Gastrocnemius medialis (tissue), 4 donors: ENCODE measurements around the gene MIX23. TPM values are rescaled to one million over a fixed set of nuclear protein-coding genes. Genes with fewer than 3 reads are reported as not detected.

Experiments
- ATAC-seq, 2 donors: fragments of 150-250 bp; one replicate each; pipeline ENCODE4 v1.9.1; 2016
- DNase-seq, 2 donors: peaks; one replicate each; pipeline ENCODE4 v3.0.0-alpha.2; 2019
- H3K27ac ChIP-seq, 4 donors: fragments of 200-600 bp; sonication (generic); 1 replicate in 1 of 4; 2 replicates in 3 of 4; pipeline ENCODE4 v1.5.1; 2016 to 2018; ENCODE audit warnings: mild to moderate bottlenecking in 2 of 4, moderate library complexity in 1 of 4
- H3K27me3 ChIP-seq, 3 donors: fragments of 200-600 bp; sonication (generic) in 2 of 3; 1 replicate in 1 of 3; 2 replicates in 2 of 3; pipeline versions ENCODE4 v1.5.1 to v1.6.0; 2016 to 2019; ENCODE audit warnings: mild to moderate bottlenecking in 1 of 3, moderate library complexity in 1 of 3
- H3K36me3 ChIP-seq, 2 donors: fragments of 200-600 bp; sonication (generic) in 1 of 2; one replicate each; pipeline ENCODE4 v1.5.1; 2017 to 2018
- H3K4me1 ChIP-seq, 2 donors: fragments of 200-600 bp; sonication (generic) in 1 of 2; one replicate each; pipeline ENCODE4 v1.5.1; 2016 to 2017; ENCODE audit warnings: mild to moderate bottlenecking in 2 of 2
- H3K4me3 ChIP-seq, 4 donors: fragments of 200-600 bp; sonication (generic) in 3 of 4; 1 replicate in 1 of 4; 2 replicates in 3 of 4; pipeline ENCODE4 v1.5.1; 2016 to 2019; ENCODE audit warnings: mild to moderate bottlenecking in 2 of 4
- H3K9me3 ChIP-seq, 3 donors: fragments of 200-600 bp; sonication (generic) in 2 of 3; 1 replicate in 1 of 3; 2 replicates in 2 of 3; pipeline ENCODE4 v1.5.1; 2016 to 2019
- POLR2A ChIP-seq, 2 donors: fragments of 450-650 bp; IDR thresholded peaks; one replicate each; pipeline ENCODE4 v1.6.1; 2017; ENCODE audit warnings: antibody characterized with exemption in 2 of 2, mild to moderate bottlenecking in 2 of 2, moderate library complexity in 2 of 2
- in situ Hi-C, 4 donors: fragments of 200-750 bp; cut with MboI; loops; one replicate each; pipeline versions ENCODE4 v1.15.0 to v1.8.0; 2017; ENCODE audit warnings: low sequenced_read_pairs in 4 of 4
- intact Hi-C: fragments of 100-400 bp; cut with DNase I; formaldehyde crosslinking; loops from one replicate; pipeline ENCODE4 v1.15.1; 2023; ENCODE audit warnings: low total_unique reads
- total RNA-seq, 4 donors: library from RNA; depleted of rRNA; stranded (reverse); fragments of >200 nt; gene quantifications; one replicate each; pipeline versions ENCODE4 v1.1.0 to v1.2.3, GENCODE V29; 2016
- TF ChIP-seq, protein P1 (sequence below), 5 experiments: fragments of 450-650 bp in 3 of 5; fragments of 200-600 bp in 2 of 5; sonication (generic) in 2 of 5; IDR thresholded peaks in 4 of 5; conservative IDR thresholded peaks in 1 of 5; 1 replicate in 4 of 5; 2 replicates in 1 of 5; pipeline ENCODE4 v1.5.1; 2016 to 2019; ENCODE audit warnings: antibody characterized with exemption in 5 of 5, mild to moderate bottlenecking in 3 of 5, moderate library complexity in 3 of 5

MIX23 gene
- total RNA-seq, 4 donors from 2014 or later: 16.5 to 26.0 (median 23.7) TPM

DNA sequence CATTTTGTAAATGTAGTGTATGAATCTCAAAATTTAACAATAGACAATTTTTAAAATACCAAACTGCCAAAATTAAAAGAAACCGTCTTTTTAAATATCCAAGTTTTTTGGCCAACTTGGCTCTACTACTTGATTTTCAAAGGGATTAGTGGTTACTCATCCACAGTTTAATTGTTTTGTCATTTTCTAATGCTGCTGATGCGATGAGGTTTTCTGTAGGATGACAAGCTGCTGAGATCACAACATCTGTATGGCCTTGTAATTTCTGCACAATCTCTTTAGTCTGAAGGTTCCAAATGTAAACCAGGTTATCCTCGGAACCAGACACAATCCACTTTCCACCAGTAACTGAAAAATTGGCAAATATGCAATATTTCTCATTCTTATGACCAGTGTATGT is 31.4 kb upstream of the MIX23 start:
- TF ChIP-seq, protein P1, sequence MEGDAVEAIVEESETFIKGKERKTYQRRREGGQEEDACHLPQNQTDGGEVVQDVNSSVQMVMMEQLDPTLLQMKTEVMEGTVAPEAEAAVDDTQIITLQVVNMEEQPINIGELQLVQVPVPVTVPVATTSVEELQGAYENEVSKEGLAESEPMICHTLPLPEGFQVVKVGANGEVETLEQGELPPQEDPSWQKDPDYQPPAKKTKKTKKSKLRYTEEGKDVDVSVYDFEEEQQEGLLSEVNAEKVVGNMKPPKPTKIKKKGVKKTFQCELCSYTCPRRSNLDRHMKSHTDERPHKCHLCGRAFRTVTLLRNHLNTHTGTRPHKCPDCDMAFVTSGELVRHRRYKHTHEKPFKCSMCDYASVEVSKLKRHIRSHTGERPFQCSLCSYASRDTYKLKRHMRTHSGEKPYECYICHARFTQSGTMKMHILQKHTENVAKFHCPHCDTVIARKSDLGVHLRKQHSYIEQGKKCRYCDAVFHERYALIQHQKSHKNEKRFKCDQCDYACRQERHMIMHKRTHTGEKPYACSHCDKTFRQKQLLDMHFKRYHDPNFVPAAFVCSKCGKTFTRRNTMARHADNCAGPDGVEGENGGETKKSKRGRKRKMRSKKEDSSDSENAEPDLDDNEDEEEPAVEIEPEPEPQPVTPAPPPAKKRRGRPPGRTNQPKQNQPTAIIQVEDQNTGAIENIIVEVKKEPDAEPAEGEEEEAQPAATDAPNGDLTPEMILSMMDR (IDR thresholded peaks at IDR 0.05 in 4 of 5, conservative IDR thresholded peaks at IDR 0.05 in 1 of 5): no peak
- no peak for TF ChIP-seq POLR2A (IDR thresholded peaks at IDR 0.05)
- Histone ChIP-seq H3K4me3 (no peak overlapping the region), H3K36me3 (peaks cover 0 to 12% of the 10 kb centered on the region in 2 donors), H3K27ac (peak overlapping the region in 2 of 4 donors; percentile 91 to 98), H3K9me3 (no peaks in the 10 kb centered on the region), H3K4me1 (peaks cover 35 to 40% of the 10 kb centered on the region in 2 donors), H3K27me3 (no peaks in the 10 kb centered on the region)
- intact Hi-C loops: no loop called here
- ATAC-seq: no peak
- in situ Hi-C loops: loop anchor here in 2 of 4 donors (10.0 kb wide), 2 partner anchors 90 to 100 kb away; partner anchors contain the start of gene KPNA1 (in 1 of the 2)
- DNase-seq: no peak

DNA sequence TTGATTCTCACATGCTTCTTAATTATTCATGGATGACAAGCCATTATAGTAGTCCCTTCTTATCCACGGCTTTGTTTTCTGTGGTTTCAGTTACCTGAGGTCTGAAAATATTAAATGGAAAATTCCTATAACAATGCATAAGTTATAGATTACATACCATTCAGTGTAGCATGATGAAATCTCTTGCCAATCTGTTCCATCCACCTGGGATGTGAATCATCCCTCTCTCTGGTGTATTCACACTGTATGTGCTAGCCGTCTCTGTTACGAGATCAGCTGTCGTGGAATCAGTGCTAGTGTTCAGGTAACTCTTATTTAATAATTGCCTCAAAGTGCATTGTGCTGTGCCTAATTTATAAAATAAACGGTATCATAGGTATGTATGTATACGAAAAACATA is 27.6 kb upstream of the MIX23 start:
- Histone ChIP-seq H3K36me3 (peaks cover 0 to 27% of the 10 kb centered on the region in 2 donors), H3K4me1 (peaks cover 35 to 39% of the 10 kb centered on the region in 2 donors), H3K4me3 (no peak overlapping the region), H3K9me3 (no peaks in the 10 kb centered on the region), H3K27ac (peak overlapping the region in 1 of 4 donors; percentile 12), H3K27me3 (no peaks in the 10 kb centered on the region)
- DNase-seq (no peak), ATAC-seq (no peak)
- no peak for TF ChIP-seq POLR2A (IDR thresholded peaks at IDR 0.05)
- intact Hi-C loops (no loop called here), in situ Hi-C loops (loop anchor here in 2 of 4 donors (10.0 kb wide), 2 partner anchors 94 to 104 kb away; partner anchors contain the start of gene KPNA1 (in 1 of the 2))

DNA sequence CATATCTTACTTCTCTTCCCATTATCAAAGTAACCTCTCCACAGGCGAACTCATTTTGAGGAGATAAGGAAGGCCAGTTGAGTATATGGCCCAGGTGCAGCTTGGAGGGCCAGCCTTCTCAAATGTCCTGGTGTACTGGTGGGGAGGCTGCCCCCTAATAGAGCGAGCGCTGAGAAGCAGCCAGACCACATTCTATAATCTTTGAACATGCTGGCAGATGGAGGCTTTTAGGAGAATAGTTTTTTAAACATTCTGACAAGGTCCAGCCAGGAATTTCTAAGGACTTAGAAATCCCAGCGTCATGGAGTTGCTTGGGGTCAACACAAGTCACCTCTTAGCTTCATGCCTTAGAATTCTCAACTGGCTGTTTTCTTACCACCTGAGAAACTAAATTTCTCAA is 27.1 kb upstream of the MIX23 start:
- intact Hi-C loops: no loop called here
- H3K4me3 ChIP-seq: no peak overlapping the region
- DNase-seq (no peak), ATAC-seq (no peak)
- no peak for TF ChIP-seq POLR2A (IDR thresholded peaks at IDR 0.05)
- TF ChIP-seq, protein P1 (IDR thresholded peaks at IDR 0.05 in 4 of 5, conservative IDR thresholded peaks at IDR 0.05 in 1 of 5): no peak
- peaks cover 0 to 27% of the 10 kb centered on the region in 2 donors for H3K36me3 ChIP-seq
- H3K4me1 ChIP-seq: peaks cover 34 to 38% of the 10 kb centered on the region in 2 donors
- no peaks in the 10 kb centered on the region for H3K9me3 ChIP-seq
- H3K27ac ChIP-seq: peak overlapping the region in 1 of 4 donors; percentile 12
- in situ Hi-C loops: loop anchor here in 2 of 4 donors (10.0 kb wide), 2 partner anchors 95 to 105 kb away; partner anchors contain the start of gene KPNA1 (in 1 of the 2)
- H3K27me3 ChIP-seq: no peaks in the 10 kb centered on the region

DNA sequence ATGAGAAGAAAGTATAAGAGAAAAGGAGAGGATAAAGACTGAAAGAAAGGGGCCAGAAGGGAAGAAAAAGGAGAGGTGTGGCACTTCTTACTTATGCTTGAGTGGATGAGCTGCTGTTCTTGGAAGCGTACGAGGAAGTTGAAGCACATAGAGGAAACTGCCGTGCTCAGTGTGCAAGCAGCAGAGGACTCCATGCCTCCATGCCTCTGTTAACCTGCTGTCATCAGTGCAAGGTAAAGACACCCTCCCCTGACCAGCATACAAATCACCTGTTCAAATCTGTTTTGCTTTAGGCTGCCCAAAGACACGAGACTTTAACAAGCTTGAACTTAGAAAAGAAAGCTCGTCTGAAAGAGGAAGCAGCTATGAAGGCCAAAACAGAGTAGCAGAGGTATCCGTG is 26.4 kb upstream of the MIX23 start:
- intact Hi-C loops (no loop called here), in situ Hi-C loops (no loop called here)
- Histone ChIP-seq H3K9me3 (no peaks in the 10 kb centered on the region), H3K27me3 (no peaks in the 10 kb centered on the region), H3K36me3 (peaks cover 0 to 27% of the 10 kb centered on the region in 2 donors), H3K4me1 (peaks cover 27 to 38% of the 10 kb centered on the region in 2 donors), H3K4me3 (no peak overlapping the region), H3K27ac (peak overlapping the region in 1 of 4 donors; percentile 6)
- no peak for TF ChIP-seq POLR2A (IDR thresholded peaks at IDR 0.05)
- TF ChIP-seq, protein P1 (IDR thresholded peaks at IDR 0.05 in 4 of 5, conservative IDR thresholded peaks at IDR 0.05 in 1 of 5): no peak
- ATAC-seq (no peak), DNase-seq (no peak)

DNA sequence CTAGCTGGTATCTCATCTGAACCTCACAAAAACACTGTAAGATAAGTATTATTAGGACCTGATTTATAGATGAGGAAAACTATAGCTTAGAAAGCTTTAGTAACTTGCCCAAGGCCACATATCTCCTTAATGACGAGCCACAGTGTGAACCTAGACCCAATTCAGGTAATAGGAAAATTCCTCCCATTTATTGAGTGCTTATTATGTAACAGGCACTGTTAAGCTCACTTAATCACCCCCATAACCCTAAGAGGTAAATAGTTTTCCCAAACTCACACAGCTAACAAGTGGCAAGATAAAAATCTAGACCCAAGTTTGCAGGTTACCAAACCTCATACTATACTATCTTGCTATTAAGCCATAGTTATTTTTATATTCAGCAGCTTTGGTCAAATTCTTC is 24.9 kb upstream of the MIX23 start:
- H3K4me3 ChIP-seq: no peak overlapping the region
- ATAC-seq (no peak), DNase-seq (no peak)
- H3K9me3 ChIP-seq: no peaks in the 10 kb centered on the region
- peak overlapping the region in 1 of 4 donors; percentile 16 for H3K27ac ChIP-seq
- intact Hi-C loops (no loop called here), in situ Hi-C loops (no loop called here)
- H3K4me1 ChIP-seq: peaks cover 13 to 26% of the 10 kb centered on the region in 2 donors
- H3K36me3 ChIP-seq: peaks cover 0 to 32% of the 10 kb centered on the region in 2 donors
- no peak for TF ChIP-seq POLR2A (IDR thresholded peaks at IDR 0.05)
- TF ChIP-seq, protein P1 (IDR thresholded peaks at IDR 0.05 in 4 of 5, conservative IDR thresholded peaks at IDR 0.05 in 1 of 5): no peak
- no peaks in the 10 kb centered on the region for H3K27me3 ChIP-seq
